HL-60 (cell line): ENCODE data around the gene TRIML1.

ENCODE experiments used
- DNase-seq, 2 experiments: peaks; one replicate each; pipeline ENCODE4 v3.0.0-alpha.2; 2010 to 2020; ENCODE audit warnings: low read depth in 1 of 2, low spot score in 1 of 2
- H3K27ac ChIP-seq: fragments of 250-450 bp; sonication (Bioruptor Pico); replicated peaks from 2 replicates; pipeline ENCODE4 v1.5.1; 2020; ENCODE audit warnings: mild to moderate bottlenecking, moderate library complexity
- H3K27me3 ChIP-seq: fragments of 250-450 bp; sonication (Bioruptor Pico); 2 replicates; pipeline ENCODE4 v1.5.1; 2021; ENCODE audit warnings: mild to moderate bottlenecking, moderate library complexity; ENCODE audit not compliant: insufficient read depth, poor library complexity, severe bottlenecking
- H3K4me3 ChIP-seq: replicated peaks from 2 replicates; pipeline ENCODE4 v1.5.1; 2011; ENCODE audit warnings: mild to moderate bottlenecking, control low read depth, low read length; ENCODE audit not compliant: insufficient read depth
- CTCF ChIP-seq: IDR thresholded peaks from one replicate; pipeline ENCODE4 v1.5.1; 2011; ENCODE audit warnings: low read length, control low read depth, inconsistent platforms; ENCODE audit not compliant: insufficient read depth
- GABPA ChIP-seq: IDR thresholded peaks from 2 replicates; pipeline ENCODE4 v1.6.1; 2012; ENCODE audit warnings: low read depth
- POLR2AphosphoS5 ChIP-seq: IDR thresholded peaks from 2 replicates; pipeline ENCODE4 v1.6.1; 2012; ENCODE audit warnings: low read depth
- REST ChIP-seq: IDR thresholded peaks from 2 replicates; pipeline ENCODE4 v1.6.1; 2012; ENCODE audit warnings: low read depth; ENCODE audit not compliant: insufficient replicate concordance
- SPI1 ChIP-seq: IDR thresholded peaks from 2 replicates; pipeline ENCODE4 v1.6.1; 2012; ENCODE audit warnings: low read depth, mild to moderate bottlenecking, borderline replicate concordance

The TRIML1 gene

DNA sequence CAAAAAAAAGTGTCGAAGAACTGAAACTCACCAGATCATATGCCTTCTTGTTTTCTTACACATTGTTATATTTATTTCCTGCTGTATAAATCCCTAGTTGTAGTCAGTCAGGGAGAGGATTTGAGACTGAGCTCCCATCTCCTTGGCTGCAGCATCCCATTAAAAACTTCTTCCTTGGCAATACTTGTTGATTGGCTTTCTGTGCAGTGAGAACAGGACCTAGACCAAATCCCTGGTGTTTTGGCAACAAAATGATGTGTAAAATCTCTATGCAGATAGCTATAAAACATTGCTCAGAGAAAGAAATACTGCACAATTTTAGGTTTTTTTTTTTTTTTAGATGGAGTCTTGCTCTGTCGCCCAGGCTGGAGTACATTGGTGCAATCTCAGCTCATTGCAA, 47.9 kb downstream of the TRIML1 start:
- Histone ChIP-seq H3K27me3 (no peaks in the 10 kb centered on the region), H3K27ac (no peak overlapping the region), H3K4me3 (no peak overlapping the region)
- no peak for DNase-seq
- TF ChIP-seq SPI1 (no peak), REST (no peak)

DNA sequence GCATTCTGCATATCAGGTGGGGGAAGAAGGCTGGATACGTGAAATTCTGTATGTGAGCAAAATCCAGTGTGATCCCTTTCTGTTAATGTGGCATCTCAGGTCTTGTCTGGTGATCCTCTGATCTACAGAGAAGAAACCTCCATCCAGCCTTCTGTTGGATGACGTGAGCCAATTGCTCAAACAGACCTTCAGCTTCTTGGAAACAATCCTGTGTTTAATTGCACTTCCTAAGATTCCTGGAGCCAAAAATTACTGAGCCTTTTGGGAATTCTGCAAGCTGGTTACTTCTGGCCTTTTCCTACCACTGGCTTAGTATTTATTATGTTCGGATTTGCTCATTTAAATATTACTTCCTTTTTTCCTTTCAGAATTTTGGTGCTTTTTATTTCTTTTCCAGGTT, 51.2 kb downstream of the TRIML1 start:
- H3K4me3 ChIP-seq = no peak overlapping the region
- no peak for TF ChIP-seq CTCF
- TF ChIP-seq REST = no peak
- TF ChIP-seq POLR2AphosphoS5 = no peak
- no peak for TF ChIP-seq SPI1
- TF ChIP-seq GABPA = no peak
- H3K27ac ChIP-seq = no peak overlapping the region
- no peak for DNase-seq
- no peaks in the 10 kb centered on the region for H3K27me3 ChIP-seq

GRCh38 chr4:188194421-188194820, 55.2 kb downstream of the TRIML1 start:
- Histone ChIP-seq H3K4me3 (no peak overlapping the region), H3K27ac (no peak overlapping the region), H3K27me3 (no peaks in the 10 kb centered on the region)
- DNase-seq = no peak
- no peak for TF ChIP-seq CTCF
- TF ChIP-seq POLR2AphosphoS5 = no peak

DNA sequence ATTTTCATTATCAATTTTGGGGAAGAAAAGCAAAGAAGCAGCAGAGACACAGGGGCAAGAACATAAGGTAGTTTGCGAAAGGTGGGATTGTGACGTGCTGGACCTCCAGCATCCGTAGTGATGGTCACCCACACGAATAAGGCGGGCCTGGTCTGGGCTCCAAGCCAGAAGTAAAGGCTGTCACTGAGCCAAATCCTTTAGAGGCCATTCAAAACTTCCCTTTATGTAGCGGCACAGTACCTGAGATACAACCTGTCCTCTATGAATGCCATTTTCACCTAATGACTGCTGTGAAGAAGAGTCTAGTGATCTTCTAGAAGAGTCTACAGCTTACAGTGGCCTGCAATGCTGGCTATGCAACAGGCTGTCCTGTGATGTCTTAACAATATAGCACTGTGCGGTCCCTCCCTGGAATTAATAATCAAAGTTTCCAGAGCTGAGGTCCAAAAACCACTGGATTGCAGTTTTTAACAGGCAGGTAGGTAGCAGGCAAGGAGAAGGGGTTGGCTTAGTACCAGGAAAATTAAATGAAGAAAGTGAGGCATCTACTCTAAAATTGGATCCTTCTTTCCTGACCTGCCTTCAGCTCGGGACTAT, 56.2 kb downstream of the TRIML1 start:
- Histone ChIP-seq H3K27me3 (no peaks in the 10 kb centered on the region), H3K4me3 (no peak overlapping the region), H3K27ac (no peak overlapping the region)
- DNase-seq = no peak
- TF ChIP-seq SPI1 = no peak
- TF ChIP-seq CTCF = no peak
- TF ChIP-seq REST = no peak
- TF ChIP-seq GABPA = no peak
- no peak for TF ChIP-seq POLR2AphosphoS5
